ENCODE results near the gene GDE1. TPM values are rescaled to one million over a fixed set of nuclear protein-coding genes. Genes with fewer than 3 reads are reported as not detected.

The GDE1 gene
- total RNA-seq, 1 experiment from 2014 or later: 65.7 TPM

Other genes with a start within 250 kb of the GDE1 start
- gene CLEC19A, start 236.4 kb downstream of the GDE1 start, total RNA-seq (2021): 0.09 to 0.48 TPM (median 0.41 TPM) in 3 replicates
- gene TMC5, start 104.2 kb downstream of the GDE1 start, total RNA-seq (2021): 2.1 to 4.6 TPM (median 3.1 TPM) in 3 replicates
- 17.9 to 23.9 TPM (median 19.5 TPM) in 3 replicates for gene CCP110, start 1.8 kb upstream of the GDE1 start, total RNA-seq (2021)
- gene VPS35L, start 33.6 kb upstream of the GDE1 start, total RNA-seq (2021): 59.7 to 71.7 TPM (median 65.5 TPM) in 3 replicates
- 87.4 to 102 TPM (median 93.4 TPM) in 3 replicates for gene KNOP1, start 196.1 kb upstream of the GDE1 start, total RNA-seq (2021)
- gene IQCK, start 196.2 kb upstream of the GDE1 start, total RNA-seq (2021): 5.2 to 6.0 TPM (median 5.8 TPM) in 3 replicates